HG02938 (cell line): Measurements from ENCODE around the gene FAM20B.

Experiments used
- ATAC-seq: cut with Tn5 transposase; IDR thresholded peaks from one replicate; pipeline ENCODE4 v1.9.1; 2021; ENCODE audit warnings: mild to moderate bottlenecking, moderate library complexity; ENCODE audit not compliant: unreplicated experiment

FAM20B gene

DNA sequence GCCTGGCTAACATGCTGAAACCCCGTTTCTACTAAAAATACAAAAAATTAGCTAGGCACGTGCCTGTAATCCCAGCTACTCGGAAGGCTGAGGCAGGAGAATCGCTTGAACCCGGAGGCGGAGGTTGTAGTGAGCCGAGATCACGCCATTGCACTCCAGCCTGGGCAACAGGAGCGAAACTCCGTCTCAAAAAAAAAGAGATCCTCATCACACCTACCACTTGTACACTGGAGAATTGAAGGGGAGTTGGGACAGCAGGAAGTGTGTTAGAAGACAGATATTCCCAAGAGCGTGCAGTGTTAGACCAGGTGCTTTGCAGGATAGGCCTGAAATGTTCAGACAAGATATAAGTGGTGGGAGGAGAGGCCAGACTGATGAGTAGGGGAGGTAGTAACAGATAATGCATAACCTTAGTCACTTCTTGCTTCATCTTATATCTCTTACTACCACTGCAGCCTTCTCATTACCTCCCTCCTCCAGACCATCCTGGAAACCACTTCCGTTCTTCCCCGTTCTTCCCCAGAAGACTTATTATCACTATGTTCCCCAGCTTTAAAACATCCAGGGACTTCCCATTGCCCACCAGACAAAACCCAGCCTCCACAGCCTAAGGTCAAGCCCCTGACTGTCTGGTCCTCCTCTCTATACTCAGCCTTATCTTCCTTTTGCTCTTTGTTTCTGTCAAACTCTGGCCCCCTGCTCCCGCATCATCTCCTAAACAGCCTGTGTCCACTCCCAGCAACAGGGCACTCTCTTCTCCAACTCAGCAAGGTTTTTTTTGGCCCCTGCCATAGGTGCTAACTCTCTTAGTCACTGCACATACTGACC lies 21.3 kb downstream of the FAM20B start:
- no peak for ATAC-seq

- ATAC-seq, result no peak
Measured at GRCh38 chr1:179047636-179047997, 21.9 kb downstream of the FAM20B start.

- ATAC-seq, result no peak
Measured at GRCh38 chr1:179048339-179049124, 22.8 kb downstream of the FAM20B start.

- ATAC-seq, result no peak
Measured at GRCh38 chr1:179052776-179053175, 27.1 kb downstream of the FAM20B start.

GRCh38 chr1:179053486-179053885 lies 27.8 kb downstream of the FAM20B start:
- ATAC-seq, result no peak

GRCh38 chr1:179055937-179056336 lies 30.2 kb downstream of the FAM20B start:
- no peak for ATAC-seq

- no peak for ATAC-seq
Measured at GRCh38 chr1:179058487-179059483, 33.1 kb downstream of the FAM20B start.

GRCh38 chr1:179061360-179062282 lies 35.9 kb downstream of the FAM20B start:
- no peak for ATAC-seq

GRCh38 chr1:179066471-179066870 lies 40.8 kb downstream of the FAM20B start:
- no peak for ATAC-seq

DNA sequence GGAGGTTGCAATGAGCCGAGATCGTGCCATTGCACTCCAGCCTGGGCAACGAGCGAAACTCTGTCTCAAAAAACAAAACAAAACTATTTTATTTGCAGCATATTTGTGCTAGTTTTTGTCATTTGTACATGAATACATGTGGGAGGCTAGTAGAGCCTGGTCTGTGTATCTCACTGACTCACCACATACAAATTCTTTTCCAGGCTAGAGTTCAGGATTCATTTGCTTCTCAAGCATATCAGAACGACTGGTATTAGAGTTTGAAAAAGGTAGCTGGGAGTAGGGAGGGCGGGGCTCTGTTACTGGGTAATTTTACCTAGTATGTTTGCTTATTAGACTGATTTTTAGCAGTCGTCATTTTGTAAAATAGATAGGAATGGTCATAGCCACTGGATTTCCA lies 51.7 kb downstream of the FAM20B start:
- ATAC-seq, result no peak

DNA sequence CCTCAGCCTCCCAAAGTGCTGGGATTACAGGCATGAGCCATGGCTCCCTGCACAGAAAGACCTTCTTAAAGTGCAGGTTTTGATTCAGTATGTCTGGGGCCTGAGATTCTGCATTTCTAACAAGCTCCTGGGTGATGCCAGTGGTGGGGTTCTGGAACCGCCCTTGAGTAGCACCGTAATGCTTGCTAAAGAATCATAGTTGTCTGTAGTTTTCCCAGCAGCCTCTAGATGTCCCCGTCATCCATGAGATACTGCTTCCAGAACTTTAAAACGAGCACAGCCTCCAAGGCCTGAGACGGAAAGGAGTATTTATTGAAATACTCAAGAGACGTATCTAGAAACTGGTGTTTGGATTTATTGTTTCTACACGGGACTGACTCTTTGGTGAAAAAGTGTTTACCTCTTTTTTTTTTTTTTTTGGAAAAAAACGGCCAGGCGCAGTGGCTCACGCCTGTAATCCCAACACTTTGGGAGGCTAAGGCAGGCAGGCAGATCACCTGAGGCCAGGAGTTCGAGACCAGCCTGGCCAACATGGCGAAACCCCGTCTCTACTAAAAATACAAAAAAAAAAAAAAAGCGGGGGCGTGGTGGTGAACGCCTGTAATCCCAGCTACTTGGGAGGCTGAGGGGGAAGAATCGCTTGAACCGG lies 53.5 kb downstream of the FAM20B start:
- ATAC-seq, result peak; percentile 15

DNA sequence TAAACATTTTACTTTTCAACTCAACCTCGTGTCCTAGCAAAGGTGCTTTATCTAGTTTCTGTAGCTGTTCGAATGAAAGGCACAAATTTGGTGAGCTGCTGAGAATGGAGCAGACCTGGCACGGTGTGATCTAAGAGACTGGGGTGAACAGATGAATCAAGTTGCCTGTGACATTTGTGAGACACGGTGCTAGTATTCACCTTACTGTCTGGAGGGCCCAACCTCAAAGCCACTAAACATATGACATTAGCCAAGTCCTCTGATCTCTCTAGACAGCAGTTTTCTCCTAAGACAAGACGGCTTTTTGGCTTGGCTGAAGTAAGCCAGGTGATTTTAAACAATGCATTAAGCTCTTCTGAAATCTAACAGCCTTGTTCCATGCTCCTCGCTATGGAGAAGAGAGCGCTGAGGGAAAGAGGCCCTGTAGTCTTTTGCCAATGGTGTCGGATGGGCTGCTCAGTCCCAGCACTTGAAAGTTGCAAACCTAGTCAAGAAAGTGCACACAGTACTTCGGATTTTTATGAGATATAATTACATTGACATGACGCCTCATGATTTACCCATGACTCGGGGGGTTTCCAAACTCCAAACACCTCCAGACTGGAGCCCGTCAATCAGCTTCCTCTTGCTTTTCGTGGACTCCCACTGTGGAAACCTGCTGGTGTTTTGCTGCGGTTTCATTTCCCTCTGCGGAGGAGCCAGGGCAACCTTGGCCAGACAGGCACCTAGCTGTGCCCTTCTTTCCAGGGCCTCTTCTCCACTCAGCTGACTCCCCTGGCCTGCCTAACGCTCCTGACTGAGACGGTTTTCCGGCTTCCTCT lies 55.4 kb downstream of the FAM20B start:
- peak; percentile 15 for ATAC-seq

DNA sequence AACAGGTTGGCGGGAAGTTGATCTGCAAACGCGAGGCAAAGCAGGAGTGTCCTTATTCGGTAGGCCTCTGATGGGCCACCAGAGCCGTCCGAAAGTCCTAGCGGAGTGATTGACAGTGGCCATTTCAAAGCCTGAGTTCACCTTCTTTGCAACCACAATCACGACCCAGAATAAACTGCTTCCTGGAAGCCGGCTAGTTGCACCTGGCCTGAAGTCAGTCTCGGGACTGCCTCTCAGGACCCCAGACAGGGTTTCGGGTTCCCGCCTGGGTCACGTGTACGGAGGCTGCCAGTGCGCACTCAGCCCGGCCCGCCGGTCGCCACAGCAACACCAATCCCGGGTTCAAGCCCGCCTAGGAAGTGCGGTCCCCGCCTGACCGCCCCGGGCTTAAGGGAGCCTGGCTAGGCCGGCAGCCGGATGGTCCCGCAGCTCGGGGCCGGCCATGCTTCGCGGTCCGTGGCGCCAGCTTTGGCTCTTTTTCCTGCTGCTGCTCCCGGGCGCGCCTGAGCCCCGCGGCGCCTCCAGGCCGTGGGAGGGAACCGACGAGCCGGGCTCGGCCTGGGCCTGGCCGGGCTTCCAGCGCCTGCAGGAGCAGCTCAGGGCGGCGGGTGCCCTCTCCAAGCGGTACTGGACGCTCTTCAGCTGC lies 56.1 kb downstream of the FAM20B start, which contains the start of gene TOR3A:
TOR3A (plus strand) TSS at position 384 of the 646 bp plus-strand sequence; CDS start at position 443, 59 bp downstream.
- peak; percentile 81 for ATAC-seq

DNA sequence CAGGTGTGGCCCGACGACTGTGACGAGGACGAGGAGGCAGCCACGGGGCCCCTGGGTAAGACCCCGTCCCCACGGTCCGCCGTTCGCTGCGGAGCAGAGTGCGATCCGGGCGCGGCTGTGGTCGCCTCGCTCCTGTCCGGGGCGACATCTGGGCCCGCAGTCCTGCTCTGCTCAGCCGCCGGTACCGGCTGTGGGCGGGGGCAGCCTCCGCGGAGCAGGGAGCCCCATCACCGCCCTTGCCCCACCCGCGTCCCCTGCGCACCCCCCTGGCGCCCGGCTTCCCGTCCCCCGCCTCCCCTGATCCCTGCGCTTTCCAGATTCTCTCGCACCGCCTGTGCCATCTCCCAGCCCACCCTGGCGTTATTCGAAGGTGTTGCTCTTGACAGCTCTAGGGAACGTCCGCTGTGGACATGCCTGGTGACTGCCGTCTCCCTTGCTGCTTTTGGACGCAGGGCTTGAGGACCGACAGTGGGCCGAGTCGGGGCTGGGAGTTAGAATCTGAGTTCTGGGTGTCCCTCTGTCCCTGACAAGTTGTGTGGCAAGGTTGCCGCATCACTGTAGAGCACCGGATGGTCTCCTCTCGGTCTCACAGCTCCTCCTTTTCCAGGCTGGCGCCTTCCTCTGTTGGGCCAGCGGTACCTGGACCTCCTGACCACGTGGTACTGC lies 56.8 kb downstream of the FAM20B start:
- peak; percentile 10 for ATAC-seq

- no peak for ATAC-seq
Measured at GRCh38 chr1:179082999-179083335, 57.3 kb downstream of the FAM20B start.

GRCh38 chr1:179083533-179083932 lies 57.8 kb downstream of the FAM20B start:
- peak; percentile 22 for ATAC-seq

DNA sequence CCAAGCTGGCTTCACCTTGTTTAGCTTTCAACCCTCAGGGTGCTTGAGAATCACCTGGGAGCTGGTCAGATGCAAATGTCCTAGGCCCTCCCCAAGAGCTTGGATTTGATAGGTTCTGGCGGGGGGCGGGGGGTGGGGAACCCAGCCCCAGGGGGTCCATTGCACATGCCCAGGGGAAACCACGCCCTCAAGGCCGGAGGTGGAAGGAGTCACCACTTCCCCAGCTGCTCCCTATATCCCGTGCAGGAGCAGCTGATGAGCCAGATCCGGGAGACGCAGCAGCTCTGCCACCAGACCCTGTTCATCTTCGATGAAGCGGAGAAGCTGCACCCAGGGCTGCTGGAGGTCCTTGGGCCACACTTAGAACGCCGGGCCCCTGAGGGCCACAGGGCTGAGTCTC lies 62.0 kb downstream of the FAM20B start:
- ATAC-seq, result no peak
